Epithelial cell of prostate (primary cell): ENCODE data around the gene IRAK1.
"Not testable (repeated sequence)": the region's sequence is repeated elsewhere in the genome, so short reads cannot be mapped to it uniquely, and the experiment has no call there.

Experiments used
- DNase-seq: peaks from one replicate; pipeline ENCODE4 v3.0.0-alpha.2; 2011; ENCODE audit warnings: low read depth, low spot score
- H3K27ac ChIP-seq: fragments of 450-650 bp; 2 replicates; pipeline ENCODE4 v1.5.1; 2017; ENCODE audit warnings: mild to moderate bottlenecking

The IRAK1 gene

DNA sequence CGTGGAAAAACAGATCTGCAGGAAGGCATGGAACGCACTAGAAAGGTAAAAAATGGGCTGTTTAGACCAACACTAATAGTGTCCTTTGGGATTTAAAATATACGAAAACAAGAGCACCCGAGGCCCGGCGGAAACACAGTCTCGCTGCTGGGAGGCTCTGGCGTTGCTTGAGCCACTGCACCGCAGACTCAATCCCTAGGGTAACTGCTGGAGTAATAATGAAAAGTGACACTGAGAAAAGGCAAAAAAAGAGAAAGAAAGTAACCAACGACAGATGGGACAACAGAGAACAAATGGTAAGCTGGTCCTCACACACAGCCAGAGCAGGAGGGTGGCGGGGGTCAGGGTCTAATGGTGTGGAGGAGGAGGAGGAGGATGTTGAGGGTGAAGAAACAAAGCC, 15.4 kb downstream of the IRAK1 start:
- no peak overlapping the region for H3K27ac ChIP-seq
- DNase-seq = no peak

DNA sequence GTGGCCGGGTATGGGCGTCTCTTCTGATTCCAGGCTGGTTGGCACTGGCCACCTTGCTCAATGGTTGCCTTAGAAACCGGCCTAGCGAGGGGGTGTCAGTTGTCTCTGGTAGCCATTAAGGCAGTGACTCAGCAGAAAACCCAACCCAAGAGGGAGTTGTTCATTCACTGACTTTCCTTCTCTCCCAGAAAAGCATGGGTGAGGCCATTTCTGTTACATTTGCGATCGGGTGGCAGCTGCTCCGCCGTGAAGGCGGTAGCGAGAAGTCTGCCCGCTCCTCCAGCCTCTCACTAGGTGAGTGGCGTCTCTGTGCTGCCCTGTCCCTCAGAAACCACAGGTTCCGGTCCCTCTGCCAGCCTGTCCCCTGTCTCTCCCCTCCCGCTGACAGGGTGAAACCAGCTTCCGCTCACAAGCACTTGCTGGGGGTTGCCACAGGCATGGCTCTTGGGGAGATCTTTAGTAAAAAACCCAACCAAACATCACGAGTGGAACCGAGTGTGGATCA, 17.4 kb downstream of the IRAK1 start:
- H3K27ac ChIP-seq = no peak overlapping the region
- no peak for DNase-seq

DNA sequence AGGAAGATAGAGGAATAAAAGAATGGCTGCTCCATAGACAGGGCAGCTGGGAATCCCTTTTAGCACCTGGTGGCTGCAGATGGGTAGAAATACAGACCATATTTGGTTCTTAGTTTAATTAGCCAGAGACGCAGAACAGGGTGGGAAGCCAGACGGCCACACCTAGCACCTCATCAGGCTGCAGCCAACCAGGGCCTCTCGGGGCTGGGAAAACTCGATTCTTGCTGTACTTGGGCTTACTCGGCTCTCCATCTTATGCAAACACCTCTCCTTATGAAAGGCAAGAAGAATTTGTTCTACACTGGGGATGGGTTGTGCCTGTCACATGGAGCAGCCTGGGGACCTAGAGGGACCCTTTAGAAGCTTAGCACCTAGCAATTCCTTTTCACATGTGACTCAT, 19.7 kb downstream of the IRAK1 start:
- H3K27ac ChIP-seq = peak overlapping the region; percentile 9
- no peak for DNase-seq

DNA sequence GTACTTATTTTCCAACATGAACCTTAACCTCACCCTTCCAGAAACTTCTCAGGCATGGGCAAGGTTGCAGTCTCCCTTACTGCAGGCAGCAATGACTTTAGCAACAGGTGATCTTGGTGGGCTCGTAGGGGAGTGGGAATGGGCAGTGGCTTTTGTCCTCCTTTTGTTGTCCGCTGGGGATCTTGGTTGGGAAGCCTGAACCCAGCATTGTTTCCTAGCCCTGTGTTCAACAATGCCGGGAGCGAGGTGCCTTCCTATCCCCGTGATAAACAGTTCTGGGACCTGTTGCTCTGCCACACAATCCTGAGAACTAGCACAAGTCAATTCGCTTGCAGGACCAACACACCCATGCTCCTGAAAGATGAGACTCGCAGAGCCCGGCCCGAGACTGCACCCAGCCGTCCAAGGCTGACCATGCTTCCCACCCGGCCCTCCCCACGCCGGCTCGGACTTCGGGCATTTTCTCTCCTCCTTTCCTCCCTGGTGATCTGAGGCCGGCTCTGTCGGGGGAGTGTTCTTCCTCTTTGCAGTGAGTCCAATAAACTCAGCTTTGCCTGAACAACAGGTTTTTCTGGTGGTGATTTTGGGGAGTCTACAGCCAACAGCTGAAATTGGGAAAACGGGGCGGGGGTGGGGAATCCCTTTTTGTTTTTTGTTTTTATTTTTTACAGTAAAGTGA, 20.2 kb downstream of the IRAK1 start:
- no peak for DNase-seq
- H3K27ac ChIP-seq = peak overlapping the region; percentile 9

DNA sequence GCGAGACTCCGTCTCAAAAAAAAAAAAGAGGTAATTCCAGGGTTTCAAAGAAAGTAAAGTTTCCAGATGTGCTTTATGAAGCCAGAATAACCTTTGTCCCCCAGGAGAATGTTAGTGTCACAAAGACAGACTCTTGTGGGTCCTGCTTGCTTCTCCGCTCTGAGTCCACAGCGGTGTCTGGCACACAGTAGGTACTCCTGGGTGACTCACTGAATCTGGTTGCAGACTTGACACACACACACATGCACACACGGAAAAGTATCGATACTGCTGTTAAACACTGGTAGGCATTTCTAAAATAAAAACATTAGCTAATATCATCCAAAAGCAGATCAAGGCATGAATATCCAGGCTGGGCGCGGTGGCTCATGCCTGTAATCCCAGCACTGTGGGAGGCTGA, 24.2 kb downstream of the IRAK1 start:
- no peak overlapping the region for H3K27ac ChIP-seq
- DNase-seq = no peak

DNA sequence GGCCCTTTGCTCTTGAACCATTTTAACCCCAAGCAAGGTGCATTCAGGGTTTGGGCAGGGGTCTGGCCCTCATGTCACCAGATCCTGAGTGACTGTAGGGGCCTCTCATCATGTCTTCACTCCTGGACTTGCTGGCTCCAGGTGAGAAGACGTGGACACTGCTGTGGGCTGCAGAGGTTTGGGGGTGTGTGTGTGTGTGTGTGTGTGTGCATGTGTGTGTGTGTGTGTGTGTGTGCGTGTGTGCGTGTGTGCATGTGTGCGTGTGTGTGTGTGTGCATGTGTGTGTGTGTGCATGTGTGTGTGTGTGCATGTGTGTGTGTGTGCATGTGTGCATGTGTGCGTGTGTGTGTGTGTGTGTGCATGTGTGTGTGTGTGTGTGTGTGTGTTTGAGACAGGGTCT, 25.3 kb downstream of the IRAK1 start:
- DNase-seq, H3K27ac ChIP-seq: not testable (repeated sequence)

DNA sequence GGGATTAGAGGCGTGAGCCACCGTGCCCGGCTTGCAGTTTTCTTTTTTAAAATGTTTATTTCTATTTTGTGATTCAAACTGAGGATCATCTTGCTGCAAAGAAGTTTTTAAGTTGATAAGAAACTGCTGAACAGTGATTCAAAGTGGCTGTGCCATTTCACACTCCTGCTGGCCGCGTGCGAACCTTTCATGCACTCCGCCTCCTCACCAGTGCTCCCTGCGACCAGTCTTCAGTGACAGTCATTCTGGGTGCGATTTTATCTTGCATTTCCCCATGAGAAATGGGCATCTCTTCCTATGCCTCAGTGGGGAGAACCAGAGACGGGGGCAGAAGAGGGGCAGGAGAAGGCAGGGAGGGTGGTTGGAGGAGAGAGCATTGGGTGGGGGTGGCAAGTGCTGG, 25.7 kb downstream of the IRAK1 start:
- no peak for DNase-seq
- H3K27ac ChIP-seq = no peak overlapping the region

DNA sequence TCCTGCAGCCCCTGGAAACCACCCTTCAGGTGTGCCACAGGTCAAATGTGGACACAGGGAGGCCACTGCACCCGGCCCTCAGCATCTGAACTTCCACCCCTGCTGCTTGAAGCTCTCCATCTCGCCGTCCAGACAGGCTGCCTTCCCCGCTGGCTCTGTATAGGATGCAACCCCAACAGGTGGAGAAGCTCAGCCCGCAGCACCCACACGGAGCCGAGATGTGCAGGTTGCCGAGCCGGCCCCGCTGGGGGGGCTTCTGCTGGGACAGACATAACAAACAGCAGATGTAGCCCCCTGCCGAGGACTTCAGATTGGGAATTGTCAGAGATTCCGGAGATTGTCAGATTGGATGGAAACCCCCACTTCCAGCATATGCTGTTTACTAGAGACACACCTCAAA, 26.6 kb downstream of the IRAK1 start:
- no peak overlapping the region for H3K27ac ChIP-seq
- DNase-seq = no peak

DNA sequence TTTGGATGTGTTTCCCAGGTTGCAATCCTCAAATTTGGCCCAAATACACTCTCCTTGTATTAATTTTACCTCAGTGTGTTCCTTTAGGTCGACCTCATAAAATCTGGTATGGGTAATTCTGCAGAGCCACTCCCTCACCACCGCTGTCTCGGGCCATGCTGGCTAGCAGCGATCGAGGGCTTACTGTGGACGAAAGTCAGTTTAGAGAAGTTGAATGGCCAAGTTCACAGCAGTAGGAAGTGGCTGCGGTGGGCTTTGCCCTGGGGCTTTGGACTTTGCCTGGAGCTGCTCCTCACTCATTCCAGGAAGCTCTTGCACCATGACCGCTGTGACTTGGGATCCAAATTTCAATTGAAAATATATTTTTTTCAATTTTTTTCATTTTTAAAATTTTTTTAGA, 27.5 kb downstream of the IRAK1 start:
- H3K27ac ChIP-seq = no peak overlapping the region
- no peak for DNase-seq

DNA sequence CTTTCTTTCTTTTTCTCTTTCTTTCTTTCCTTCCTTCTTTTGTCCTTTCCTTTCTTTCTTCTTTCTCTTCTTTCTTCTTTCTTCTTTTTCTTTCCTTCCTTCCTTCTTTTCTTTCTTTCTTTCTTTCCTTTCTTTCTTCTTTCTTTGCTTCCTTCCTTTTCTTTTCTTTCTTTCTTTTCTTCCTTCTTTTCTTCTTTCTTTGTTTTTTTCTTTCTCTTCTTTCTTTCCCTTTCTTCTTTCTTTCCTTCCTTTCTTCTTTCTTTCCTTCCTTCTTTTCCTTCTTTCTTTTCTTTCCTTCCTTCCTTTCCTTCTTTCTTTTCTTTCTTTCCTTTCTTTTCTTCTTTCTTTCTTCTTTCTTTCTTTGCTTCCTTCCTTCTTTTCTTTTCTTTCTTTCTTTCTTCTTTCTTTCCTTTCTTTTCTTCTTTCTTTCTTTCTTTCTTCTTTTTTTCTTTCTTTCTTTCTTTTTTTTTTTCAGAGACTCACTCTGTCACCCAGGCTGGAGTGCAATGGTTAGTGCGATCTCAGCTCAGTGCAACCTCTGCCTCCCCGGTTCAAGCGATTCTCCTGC, 28.6 kb downstream of the IRAK1 start:
- DNase-seq = no peak
- no peak overlapping the region for H3K27ac ChIP-seq

DNA sequence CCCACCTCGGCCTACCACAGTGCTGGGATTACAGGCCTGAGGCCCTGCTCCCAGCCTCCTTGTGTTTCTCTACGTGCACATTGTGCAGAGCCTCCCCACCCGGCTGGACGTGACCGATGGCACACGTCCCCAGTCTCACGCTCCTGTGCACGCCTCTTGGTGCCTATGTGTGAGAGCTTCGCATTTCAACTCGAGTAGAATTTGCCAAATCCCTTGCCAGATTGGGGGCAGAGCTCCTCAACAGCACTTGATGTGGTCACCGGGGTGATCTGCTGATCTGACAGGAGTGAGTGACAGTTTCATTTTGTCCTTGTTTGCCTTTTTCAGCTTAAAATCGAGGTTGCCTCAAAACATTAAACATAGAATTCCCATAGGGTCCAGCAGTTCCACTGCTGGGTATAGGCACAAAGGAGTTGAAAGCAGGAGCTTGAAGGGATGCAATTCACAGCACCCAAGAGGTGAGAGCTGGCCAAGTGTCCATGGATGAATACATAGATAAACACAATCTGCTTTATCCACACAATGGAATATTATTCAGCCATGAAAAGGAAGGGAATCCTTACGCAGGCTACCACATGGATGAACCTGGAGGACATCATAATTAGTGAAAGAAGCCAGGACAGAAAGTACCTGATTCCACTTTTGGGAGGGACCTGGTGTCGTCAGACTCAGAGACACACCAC, 29.6 kb downstream of the IRAK1 start:
- no peak overlapping the region for H3K27ac ChIP-seq
- DNase-seq = no peak

DNA sequence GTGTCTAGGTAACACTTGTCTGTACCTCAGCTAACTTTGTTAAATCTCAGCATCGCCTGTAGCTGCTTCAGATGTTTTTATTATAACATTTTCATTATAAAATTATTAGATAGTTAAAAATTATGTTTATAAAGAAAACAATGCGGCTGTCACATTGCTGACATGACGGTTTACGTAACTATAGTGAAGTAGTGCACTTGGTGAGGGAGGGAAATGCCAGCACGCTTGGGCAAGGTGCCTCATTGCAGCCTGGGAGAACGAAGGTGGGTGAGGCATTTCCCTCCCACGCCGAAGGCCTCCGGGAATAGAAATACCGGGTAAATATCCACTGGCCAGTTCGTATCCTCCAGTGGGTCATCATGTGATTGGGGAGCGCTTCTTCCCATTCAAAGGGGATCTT, 31.2 kb downstream of the IRAK1 start:
- no peak for DNase-seq
- H3K27ac ChIP-seq = no peak overlapping the region

DNA sequence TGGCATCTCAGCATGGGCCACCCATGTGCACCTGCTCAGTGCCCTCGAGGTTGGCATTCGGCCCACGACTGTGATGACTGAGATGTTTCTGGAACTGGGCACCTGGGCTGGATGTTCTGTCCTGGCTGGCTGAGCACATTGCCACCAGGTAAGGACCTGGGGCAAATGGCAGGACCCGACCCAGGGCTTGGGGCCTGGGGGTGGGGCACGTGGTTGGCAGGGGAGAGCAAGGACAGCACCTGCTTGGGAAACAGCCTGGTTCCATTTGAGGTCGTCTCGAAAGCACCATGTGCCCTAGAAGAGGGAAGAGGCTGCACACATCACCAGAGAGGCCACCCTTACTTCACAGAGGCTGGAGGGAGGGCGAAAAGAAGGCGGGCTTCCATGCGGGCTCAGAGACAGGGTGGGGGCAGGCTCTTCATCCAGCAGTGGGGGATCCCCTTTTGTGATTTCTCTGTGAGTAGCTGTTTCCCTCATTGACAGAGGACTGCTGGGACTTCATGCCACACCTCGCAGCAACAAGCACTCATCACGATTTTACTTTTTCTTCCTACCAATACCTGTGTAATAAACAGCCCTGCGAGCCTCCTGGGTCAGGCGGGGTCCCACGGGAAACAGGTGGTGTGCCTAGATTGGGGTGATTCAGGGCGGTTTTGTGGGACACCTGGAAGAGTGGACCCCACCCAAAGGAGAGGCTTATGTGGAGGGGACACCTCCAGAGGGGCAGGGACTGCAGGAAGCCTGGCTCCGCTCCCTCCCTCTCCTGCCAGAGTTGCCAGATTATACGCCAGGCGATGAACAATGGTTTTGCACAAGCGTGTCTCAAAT, 35.1 kb downstream of the IRAK1 start:
- no peak for DNase-seq
- no peak overlapping the region for H3K27ac ChIP-seq

DNA sequence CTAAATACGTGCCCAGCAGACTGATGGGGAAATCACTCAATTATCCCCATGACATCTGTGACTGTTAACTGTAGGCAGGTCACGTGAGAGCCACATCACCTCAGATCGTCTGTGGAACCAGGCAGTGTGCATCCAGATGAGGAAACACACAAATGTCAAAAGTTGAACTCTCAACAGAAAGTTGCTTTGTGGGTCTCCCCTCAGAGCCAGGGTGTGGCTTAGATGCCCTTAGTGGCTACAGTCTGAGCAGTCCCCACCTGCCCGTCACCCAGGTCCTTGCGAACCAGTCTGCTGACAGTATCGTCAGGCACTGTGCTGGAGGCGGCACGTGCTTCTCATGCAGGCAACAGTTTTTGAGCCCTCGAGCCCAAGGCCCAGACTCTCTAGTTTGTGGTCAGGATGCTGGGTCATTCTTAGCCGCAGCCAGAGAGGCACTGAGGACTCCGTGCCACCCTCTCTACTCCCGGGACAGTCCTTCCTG, 36.3 kb downstream of the IRAK1 start:
- no peak overlapping the region for H3K27ac ChIP-seq
- no peak for DNase-seq

DNA sequence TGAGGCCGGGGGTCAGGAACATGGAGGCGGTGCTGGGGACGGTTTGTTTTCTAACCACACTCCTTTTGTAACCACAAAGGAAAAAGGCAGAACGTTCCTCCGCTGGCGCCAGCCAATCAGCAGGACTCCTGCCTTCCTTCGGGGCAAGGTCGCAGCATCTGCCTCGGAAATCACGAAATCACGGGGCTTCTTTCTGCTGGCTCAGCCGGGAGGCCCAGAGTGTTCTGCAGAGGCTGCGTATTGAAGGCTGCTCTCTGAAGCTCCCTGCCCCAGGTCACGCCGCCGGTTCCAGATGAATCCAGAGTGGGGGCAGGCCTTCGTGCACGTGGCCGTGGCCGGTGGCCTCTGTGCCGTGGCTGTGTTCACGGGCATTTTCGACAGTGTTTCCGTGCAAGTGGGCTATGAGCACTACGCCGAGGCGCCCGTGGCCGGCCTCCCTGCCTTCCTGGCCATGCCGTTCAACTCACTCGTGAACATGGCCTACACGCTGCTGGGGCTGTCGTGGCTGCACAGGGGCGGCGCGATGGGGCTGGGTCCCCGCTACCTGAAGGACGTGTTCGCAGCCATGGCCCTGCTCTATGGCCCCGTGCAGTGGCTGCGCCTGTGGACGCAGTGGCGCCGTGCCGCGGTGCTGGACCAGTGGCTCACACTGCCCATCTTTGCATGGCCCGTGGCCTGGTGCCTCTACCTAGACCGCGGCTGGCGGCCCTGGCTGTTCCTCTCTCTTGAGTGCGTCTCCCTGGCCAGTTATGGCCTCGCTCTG, 37.8 kb downstream of the IRAK1 start:
- H3K27ac ChIP-seq = no peak overlapping the region
- DNase-seq = no peak

DNA sequence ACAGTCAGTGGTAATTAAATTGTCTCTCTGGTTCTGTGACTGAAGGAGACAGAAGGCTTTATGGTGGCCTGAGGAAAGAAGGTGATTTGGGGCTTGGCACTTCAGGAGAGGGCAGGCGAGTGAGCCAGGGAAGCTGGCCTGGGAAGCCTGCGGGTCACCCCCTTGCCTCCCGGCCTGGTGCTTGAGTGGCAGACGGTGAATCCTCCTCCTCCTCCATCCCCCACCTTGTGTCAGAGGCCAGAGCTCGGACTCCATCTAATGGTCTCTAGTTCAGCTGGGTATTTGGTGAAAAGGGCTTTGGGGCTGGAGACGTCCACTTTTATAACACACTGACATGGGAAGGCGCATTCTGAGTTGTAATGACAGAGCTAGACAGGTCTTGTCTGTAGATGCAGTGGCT, 38.5 kb downstream of the IRAK1 start:
- no peak for DNase-seq
- no peak overlapping the region for H3K27ac ChIP-seq

DNA sequence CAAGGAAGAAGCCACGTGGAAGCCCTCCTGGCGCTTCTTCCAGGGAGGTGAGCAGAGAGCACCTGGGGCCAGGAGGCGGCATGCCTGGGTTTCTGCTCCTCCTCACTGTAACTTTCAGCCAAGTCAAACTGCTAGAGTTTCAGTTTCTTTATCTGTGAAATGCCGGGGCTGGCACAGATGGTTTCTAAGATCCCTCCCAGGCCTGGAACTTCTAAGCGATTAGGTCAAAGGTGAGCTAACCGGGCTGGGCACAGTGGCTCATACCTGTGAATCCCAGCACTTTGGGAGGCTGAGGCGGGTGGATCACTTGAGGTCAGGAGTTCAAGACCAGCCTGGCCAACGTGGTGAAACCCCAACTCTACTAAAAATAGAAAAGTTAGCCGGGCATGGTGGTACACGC, 39.3 kb downstream of the IRAK1 start:
- not testable (repeated sequence) for DNase-seq

DNA sequence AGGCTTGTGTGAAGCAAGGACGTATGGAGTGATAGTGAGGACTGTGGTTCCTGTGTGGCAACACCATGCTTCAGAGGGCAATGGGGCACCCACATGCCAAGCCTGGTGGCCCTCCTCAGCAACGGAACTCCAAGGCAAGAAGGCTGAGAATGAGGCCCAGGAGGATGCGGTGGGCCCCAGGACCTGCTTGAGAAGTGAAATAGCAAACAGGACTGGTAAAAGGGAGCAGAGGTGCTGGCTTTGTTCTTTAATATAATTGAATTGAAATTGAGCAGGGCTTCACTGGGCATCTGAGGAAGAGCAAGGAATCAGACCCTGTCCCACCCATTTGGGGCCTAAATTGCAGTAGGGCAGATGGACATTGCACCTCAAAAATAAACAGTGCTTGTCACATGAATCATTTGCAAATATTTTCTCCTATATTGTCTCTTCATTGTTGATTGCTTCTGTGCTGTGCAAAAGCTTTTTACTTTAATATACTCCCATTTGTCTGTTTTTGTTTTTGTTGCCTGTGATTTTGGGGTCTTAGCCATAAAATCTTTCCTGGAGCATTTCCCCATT, 44.9 kb downstream of the IRAK1 start:
- no peak overlapping the region for H3K27ac ChIP-seq

More for the DNA sequence above, 39.3 kb downstream of the IRAK1 start:
- not testable (repeated sequence) for H3K27ac ChIP-seq

DNA sequence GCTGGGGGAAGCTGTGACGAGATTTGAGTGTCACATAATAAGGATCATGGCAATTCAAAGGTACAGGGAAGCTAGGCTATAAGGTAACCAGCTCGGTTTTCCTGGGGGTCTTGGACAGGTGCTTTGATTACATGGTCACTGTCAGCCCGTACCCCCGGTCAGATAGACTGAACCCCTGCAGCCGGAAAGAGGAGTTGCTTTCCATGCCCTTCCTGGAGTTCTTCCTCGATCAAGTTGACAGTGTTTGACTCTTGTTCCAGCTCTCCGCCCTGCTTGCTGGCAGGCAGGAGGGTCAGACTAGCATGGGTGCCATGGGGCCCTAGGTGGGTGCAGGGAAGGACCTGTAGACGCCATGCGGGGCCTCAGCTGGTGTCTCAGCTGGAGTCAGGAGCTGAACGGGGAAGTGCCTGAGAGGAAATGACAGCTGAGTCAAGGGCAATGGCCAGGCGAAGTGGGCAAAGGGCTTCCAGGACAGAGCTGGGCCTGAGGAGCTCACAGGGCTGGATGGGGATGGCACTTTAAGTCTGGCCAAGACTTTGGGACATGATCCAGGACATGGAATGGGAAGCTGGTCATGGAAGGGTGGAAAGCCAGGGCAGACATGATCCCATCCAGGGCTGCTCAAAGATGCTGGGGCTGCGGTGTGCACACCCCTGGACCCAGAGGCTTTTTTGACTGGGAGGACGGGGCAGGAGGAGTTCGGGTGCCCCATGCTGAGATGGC, 45.5 kb downstream of the IRAK1 start:
- no peak for DNase-seq

More for the DNA sequence above, 44.9 kb downstream of the IRAK1 start:
- no peak for DNase-seq

More for the DNA sequence above, 45.5 kb downstream of the IRAK1 start:
- no peak overlapping the region for H3K27ac ChIP-seq
